Activated B cell treated with CpG ODN at 0.5 μM for 24 hours (primary cell): ENCODE results near the gene DAZL. TPM values are rescaled to one million over a fixed set of nuclear protein-coding genes. Genes with fewer than 3 reads are reported as not detected.

Source experiments
- ATAC-seq: fragments of 200-7000 bp; cut with Tn5 transposase; one replicate; pipeline ENCODE4 v1.10.0; 2021; ENCODE audit warnings: low read depth, mild to moderate bottlenecking, moderate library complexity
- CTCF ChIA-PET: fragments of 350-600 bp; sonication (Branson Sonifier 250); formaldehyde crosslinking; loops from one replicate; lab custom pipeline; 2021; ENCODE audit warnings: antibody characterized with exemption; lab: Charles Lee
- POLR2A ChIA-PET: fragments of 350-600 bp; sonication (Branson Sonifier 250); formaldehyde crosslinking; loops from one replicate; lab custom pipeline; 2021; ENCODE audit warnings: antibody characterized with exemption; lab: Charles Lee
- DNase-seq: peaks from one replicate; pipeline ENCODE4 v3.0.0; 2022
- H3K27ac Mint-ChIP-seq: one replicate; pipeline ENCODE4 v1.8.0; 2020; ENCODE audit warnings: mixed read lengths
- H3K27me3 Mint-ChIP-seq: one replicate; pipeline ENCODE4 v1.8.0; 2021; ENCODE audit warnings: mixed read lengths
- H3K36me3 Mint-ChIP-seq: one replicate; pipeline ENCODE4 v1.8.0; 2021; ENCODE audit warnings: low read depth, mixed read lengths
- H3K4me1 Mint-ChIP-seq: one replicate; pipeline ENCODE4 v1.8.0; 2021; ENCODE audit warnings: mixed read lengths
- H3K4me3 Mint-ChIP-seq: one replicate; pipeline ENCODE4 v1.8.0; 2020; ENCODE audit warnings: mild to moderate bottlenecking, mixed read lengths
- H3K9me3 Mint-ChIP-seq: one replicate; pipeline ENCODE4 v1.8.0; 2020; ENCODE audit warnings: mixed read lengths
- intact Hi-C: fragments of 100-400 bp; cut with micrococcal nuclease; formaldehyde crosslinking; loops from one replicate; pipeline ENCODE4 v1.15.1; 2024
- total RNA-seq: library from RNA; stranded (reverse); gene quantifications from 2 replicates; pipeline ENCODE4 v1.2.3, GENCODE V29; 2022
- TF ChIP-seq, protein P1 (sequence below): fragments of 200-600 bp; IDR thresholded peaks from one replicate; pipeline ENCODE4 v1.8.0; 2022; ENCODE audit warnings: antibody characterized with exemption, mild to moderate bottlenecking

DAZL gene
- total RNA-seq, 1 donor from 2014 or later: not detected

GRCh38 chr3:16551342-16551976, 53.8 kb downstream of the DAZL start:
- no peaks in the 10 kb centered on the region for H3K36me3 Mint-ChIP-seq
- peaks cover 7% of the 10 kb centered on the region for H3K27me3 Mint-ChIP-seq
- peak overlapping the region; percentile 43 for H3K27ac Mint-ChIP-seq
- POLR2A ChIA-PET: interaction anchor here (2.3 kb wide), 2 partner anchors 39 to 261 kb away, joined by 11 to 12 read pairs; no protein-coding TSS in a partner anchor
- TF ChIP-seq, protein P1, sequence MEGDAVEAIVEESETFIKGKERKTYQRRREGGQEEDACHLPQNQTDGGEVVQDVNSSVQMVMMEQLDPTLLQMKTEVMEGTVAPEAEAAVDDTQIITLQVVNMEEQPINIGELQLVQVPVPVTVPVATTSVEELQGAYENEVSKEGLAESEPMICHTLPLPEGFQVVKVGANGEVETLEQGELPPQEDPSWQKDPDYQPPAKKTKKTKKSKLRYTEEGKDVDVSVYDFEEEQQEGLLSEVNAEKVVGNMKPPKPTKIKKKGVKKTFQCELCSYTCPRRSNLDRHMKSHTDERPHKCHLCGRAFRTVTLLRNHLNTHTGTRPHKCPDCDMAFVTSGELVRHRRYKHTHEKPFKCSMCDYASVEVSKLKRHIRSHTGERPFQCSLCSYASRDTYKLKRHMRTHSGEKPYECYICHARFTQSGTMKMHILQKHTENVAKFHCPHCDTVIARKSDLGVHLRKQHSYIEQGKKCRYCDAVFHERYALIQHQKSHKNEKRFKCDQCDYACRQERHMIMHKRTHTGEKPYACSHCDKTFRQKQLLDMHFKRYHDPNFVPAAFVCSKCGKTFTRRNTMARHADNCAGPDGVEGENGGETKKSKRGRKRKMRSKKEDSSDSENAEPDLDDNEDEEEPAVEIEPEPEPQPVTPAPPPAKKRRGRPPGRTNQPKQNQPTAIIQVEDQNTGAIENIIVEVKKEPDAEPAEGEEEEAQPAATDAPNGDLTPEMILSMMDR: no peak
- DNase-seq (no peak), ATAC-seq (no peak)
- CTCF ChIA-PET: interaction anchor here (1.6 to 3.7 kb wide), 4 partner anchors 256 to 287 kb away, joined by 4 to 74 read pairs (median 16); partner anchors contain the start of genes DPH3 and OXNAD1
- H3K4me3 Mint-ChIP-seq: no peak overlapping the region
- intact Hi-C loops: loop anchor here (1.0 to 5.0 kb wide), 3 partner anchors 69 to 503 kb away; no protein-coding TSS in a partner anchor
- peaks cover 7% of the 10 kb centered on the region for H3K4me1 Mint-ChIP-seq
- H3K9me3 Mint-ChIP-seq: no peaks in the 10 kb centered on the region

- peaks cover 6% of the 10 kb centered on the region for H3K27me3 Mint-ChIP-seq
- ATAC-seq (peak; percentile 98), DNase-seq (peak; percentile 32)
- H3K4me1 Mint-ChIP-seq: peaks cover 7% of the 10 kb centered on the region
- TF ChIP-seq, protein P1: no peak
- intact Hi-C loops: loop anchor here (1.0 to 5.0 kb wide), 7 partner anchors 39 to 503 kb away; no protein-coding TSS in a partner anchor
- CTCF ChIA-PET: interaction anchor here (0.6 to 3.7 kb wide), 11 partner anchors 14 to 286 kb away, joined by 3 to 74 read pairs (median 4); partner anchors contain the start of genes DPH3, OXNAD1 and RFTN1
- POLR2A ChIA-PET: interaction anchor here (2.3 kb wide), 2 partner anchors 38 to 260 kb away, joined by 11 to 12 read pairs; no protein-coding TSS in a partner anchor
- H3K9me3 Mint-ChIP-seq: no peaks in the 10 kb centered on the region
- H3K36me3 Mint-ChIP-seq: no peaks in the 10 kb centered on the region
- H3K27ac Mint-ChIP-seq: peak overlapping the region; percentile 43
- no peak overlapping the region for H3K4me3 Mint-ChIP-seq
Observed at GRCh38 chr3:16550676-16551341, 54.4 kb downstream of the DAZL start.

GRCh38 chr3:16550305-16550675, 54.9 kb downstream of the DAZL start:
- DNase-seq (no peak), ATAC-seq (no peak)
- no peaks in the 10 kb centered on the region for H3K9me3 Mint-ChIP-seq
- POLR2A ChIA-PET: interaction anchor here (1.0 to 2.3 kb wide), 3 partner anchors 14 to 260 kb away, joined by 5 to 12 read pairs (median 11); no protein-coding TSS in a partner anchor
- H3K27me3 Mint-ChIP-seq: peaks cover 5% of the 10 kb centered on the region
- intact Hi-C loops: loop anchor here (1.0 to 5.0 kb wide), 6 partner anchors 38 to 282 kb away; no protein-coding TSS in a partner anchor
- TF ChIP-seq, protein P1: no peak
- no peak overlapping the region for H3K4me3 Mint-ChIP-seq
- H3K4me1 Mint-ChIP-seq: peaks cover 7% of the 10 kb centered on the region
- CTCF ChIA-PET: interaction anchor here (0.6 to 3.7 kb wide), 11 partner anchors 13 to 285 kb away, joined by 3 to 74 read pairs (median 4); partner anchors contain the start of genes DPH3, OXNAD1 and RFTN1
- no peak overlapping the region for H3K27ac Mint-ChIP-seq
- H3K36me3 Mint-ChIP-seq: no peaks in the 10 kb centered on the region

DNA sequence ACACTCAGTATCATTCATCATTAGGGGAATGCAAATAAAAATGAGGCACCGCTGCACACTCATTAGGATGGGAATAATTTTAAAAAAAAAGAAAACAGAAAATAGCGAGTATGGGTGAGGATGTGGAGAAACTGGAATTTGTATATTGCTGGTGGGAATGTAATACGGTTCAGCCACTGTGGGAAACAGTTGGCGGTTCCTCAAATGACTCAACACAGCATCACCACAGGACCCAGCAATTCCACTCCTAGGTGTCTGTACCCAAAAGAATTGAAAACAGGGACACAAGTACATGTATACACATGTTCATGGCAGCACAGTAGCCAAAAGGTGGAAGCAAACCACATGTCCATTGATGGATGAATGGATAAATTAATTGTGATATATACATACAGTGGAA, 56.5 kb downstream of the DAZL start:
- Mint-ChIP-seq H3K4me3 (no peak overlapping the region), H3K27ac (no peak overlapping the region), H3K4me1 (peaks cover 7% of the 10 kb centered on the region), H3K9me3 (no peaks in the 10 kb centered on the region), H3K27me3 (peaks cover 5% of the 10 kb centered on the region), H3K36me3 (no peaks in the 10 kb centered on the region)
- intact Hi-C loops: no loop called here
- ChIA-PET POLR2A (interaction anchor here (2.3 kb wide), 1 partner anchor 36 kb away, joined by 12 read pairs; no protein-coding TSS in a partner anchor), CTCF (interaction anchor here (3.7 kb wide), 1 partner anchor 258 kb away, joined by 74 read pairs; no protein-coding TSS in a partner anchor)
- TF ChIP-seq, protein P1: no peak
- DNase-seq (no peak), ATAC-seq (no peak)
